ACHN (cell line): ENCODE results near the gene FOXP2.
A peak's percentile ranks its signal among the peaks of the same experiment; 100 is the strongest.
"Not testable (repeated sequence)": the region's sequence is repeated elsewhere in the genome, so short reads cannot be mapped to it uniquely, and the experiment has no call there.

Experiments used
- DNase-seq: peaks from one replicate; pipeline ENCODE4 v3.0.0-alpha.2; 2015
- in situ Hi-C: cut with HindIII; loops from 2 replicates; pipeline ENCODE4 v1.10.0; 2017; ENCODE audit warnings: low sequenced_read_pairs, low pct_ligation_motif_present, low pct_unique_long_range_greater_than_20kb

The FOXP2 gene

GRCh38 chr7:114417290-114417689, 2.7 kb downstream of the FOXP2 start:
- no peak for DNase-seq
- in situ Hi-C loops: loop anchor here (25.0 kb wide), 2 partner anchors 245 to 330 kb away; no protein-coding TSS in a partner anchor

GRCh38 chr7:114418117-114418516, 3.5 kb downstream of the FOXP2 start:
- in situ Hi-C loops: loop anchor here (25.0 kb wide), 2 partner anchors 244 to 331 kb away; no protein-coding TSS in a partner anchor
- no peak for DNase-seq

GRCh38 chr7:114419441-114420272, 5.0 kb downstream of the FOXP2 start:
- DNase-seq: no peak
- in situ Hi-C loops: loop anchor here (25.0 kb wide), 2 partner anchors 243 to 332 kb away; no protein-coding TSS in a partner anchor

DNA sequence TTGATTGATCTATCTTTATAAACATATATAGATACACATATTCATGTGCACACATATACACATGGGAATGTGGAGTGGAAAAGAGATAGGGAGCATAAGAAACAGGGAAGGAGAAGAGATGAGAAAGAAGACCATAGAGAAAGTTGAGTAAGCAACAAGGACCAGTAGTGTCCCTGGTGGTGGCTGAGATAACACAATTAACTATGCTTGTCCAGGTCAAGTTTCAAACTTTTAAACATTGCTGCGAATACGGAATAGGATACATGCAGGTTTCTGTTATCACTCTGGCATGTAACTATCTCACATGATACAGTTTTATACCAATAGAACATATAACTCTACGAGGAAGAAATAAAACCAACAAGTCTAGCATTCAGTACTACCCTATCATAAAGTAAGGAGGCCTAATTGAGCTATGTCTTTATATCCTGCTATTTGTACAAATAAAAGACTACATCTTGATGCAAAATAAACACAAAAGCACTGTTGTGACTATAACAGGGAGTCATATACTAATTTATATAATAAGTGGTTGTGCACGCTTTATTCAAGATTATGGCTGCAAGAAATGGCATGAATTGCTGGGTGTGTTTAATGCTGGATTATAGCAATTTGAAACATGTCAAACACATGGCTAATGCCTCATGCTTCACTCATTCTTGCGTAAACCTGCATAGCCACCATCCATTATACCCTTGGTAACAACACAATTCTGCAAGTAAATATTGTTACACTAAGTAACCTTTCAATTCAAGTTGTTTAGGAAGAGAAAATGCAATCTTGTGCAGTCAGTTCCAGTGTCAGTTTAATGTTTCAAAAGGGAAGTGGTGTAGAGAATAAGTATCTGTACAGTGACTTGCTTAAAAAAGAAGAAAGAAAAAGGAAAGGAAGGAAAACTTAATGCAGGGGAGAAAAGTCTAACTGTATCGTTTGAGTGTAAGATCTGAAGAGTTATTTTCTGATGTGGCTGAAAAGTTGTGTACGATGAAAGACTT, 8.2 kb downstream of the FOXP2 start:
- DNase-seq: peak; percentile 29
- in situ Hi-C loops: loop anchor here (25.0 kb wide), 2 partner anchors 239 to 336 kb away; no protein-coding TSS in a partner anchor

DNA sequence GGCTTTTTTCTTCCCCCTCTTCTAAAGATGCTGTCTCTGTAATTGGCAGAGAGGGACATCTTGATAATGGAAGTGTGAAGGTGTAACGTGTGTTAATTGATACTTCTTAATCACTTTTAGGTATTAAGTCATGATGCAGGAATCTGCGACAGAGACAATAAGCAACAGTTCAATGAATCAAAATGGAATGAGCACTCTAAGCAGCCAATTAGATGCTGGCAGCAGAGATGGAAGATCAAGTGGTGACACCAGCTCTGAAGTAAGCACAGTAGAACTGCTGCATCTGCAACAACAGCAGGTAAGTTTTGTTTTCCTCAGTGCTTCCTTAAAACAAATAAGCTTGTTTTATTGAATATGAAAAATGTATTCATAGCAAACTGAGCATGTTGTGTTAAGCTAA, 11.8 kb downstream of the FOXP2 start:
- DNase-seq: no peak
- in situ Hi-C loops: no loop called here

- in situ Hi-C loops: no loop called here
- peak; percentile 61 for DNase-seq
Measured at GRCh38 chr7:114426824-114427223, 12.2 kb downstream of the FOXP2 start.

- in situ Hi-C loops: no loop called here
- DNase-seq: no peak
Measured at GRCh38 chr7:114428211-114428610, 13.6 kb downstream of the FOXP2 start.

DNA sequence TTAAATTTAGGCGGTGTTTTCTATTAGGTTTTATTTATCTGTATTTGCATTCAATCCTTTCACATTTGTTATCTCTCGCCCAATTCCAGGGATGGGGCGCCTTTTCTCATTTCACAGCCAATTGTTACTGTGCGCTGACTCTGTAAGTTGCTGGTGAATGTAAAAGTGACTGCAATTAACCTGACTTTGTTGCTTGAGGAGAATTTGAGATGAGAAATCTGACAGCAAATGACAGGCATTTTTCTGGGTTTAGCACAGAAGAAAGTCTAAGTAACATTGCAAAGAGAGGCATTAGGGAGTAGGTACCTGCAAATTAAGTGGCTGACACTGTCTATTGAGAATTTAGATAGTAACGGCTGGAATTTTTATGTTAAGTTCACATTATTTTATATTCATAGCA, 16.6 kb downstream of the FOXP2 start:
- in situ Hi-C loops: no loop called here
- DNase-seq: no peak

GRCh38 chr7:114432061-114432460, 17.4 kb downstream of the FOXP2 start:
- no peak for DNase-seq
- in situ Hi-C loops: no loop called here

DNA sequence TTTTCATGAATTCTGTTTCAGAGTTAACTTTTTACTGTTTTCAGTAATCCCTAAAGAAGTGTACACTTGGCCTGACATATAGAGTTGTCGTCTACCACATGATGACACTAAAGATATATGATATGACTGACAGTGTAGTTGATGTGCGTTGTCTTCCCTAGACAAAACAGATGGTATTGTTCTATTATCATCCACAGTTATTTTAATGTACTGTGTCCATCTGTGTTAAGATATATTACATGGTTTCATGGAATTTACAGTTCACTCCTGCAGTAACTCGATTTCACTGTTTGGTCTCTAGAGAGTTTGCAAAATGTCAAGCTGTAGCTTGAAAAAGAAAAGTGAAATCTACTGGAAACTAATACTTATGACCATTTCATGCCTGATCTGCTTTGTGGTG, 18.1 kb downstream of the FOXP2 start:
- in situ Hi-C loops: no loop called here
- no peak for DNase-seq

DNA sequence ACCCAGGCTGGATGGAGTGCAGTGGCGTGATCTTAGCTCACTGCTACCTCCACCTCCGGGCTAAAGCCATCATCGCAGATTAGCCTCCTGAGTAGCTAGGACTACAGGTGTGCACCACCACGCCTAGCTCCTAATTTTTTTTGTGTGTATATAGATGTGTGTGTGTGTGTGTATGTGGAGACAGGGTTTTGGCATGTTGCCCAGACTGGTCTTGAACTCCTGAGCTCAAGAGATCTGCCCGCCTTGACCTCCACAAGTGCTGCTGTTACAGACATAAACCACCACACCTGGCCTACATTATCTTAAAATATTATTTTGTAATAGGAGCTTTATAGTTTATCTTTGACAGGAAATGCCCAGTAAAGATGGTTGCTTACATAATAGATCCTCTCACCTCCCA, 25.0 kb downstream of the FOXP2 start:
- in situ Hi-C loops: no loop called here
- no peak for DNase-seq

GRCh38 chr7:114440927-114441326, 26.3 kb downstream of the FOXP2 start:
- in situ Hi-C loops, DNase-seq: not testable (repeated sequence)

DNA sequence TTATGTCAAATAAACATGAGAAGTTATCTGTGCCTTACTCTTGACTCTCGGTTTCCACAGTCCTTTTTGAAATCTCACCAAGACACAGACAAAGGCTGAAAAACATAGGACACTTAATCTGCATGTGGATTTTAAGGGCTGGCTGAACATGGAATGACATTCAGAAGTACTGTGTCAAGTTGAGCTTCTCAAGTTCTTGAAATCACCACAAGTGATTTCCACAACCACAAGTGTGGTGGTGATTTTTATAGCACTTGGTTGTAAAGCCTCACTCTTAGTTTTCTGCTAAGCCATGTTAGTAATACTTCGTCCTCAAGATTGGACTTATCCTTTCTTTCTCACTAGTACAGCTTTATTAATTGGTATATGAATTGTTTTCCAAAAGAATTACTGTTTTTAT, 29.6 kb downstream of the FOXP2 start:
- no peak for DNase-seq
- in situ Hi-C loops: no loop called here

DNA sequence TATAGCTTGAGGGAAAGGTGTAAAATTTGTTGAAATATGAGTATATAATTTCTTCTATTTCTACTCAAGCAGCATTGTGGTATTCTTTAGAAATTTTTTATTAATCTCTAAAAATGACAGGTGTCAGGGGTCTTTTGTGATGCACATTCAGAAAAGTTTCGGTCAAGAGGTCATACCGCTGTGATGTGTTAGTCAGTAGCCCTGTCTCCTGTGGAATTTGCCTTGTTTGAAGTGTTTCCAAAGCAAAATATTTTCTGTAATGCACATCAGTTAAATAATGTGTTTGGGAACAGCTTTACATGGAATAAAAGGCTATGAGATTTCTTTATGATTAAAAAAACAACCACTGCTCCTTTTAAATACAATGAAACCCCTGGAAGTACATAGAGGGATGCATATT, 35.8 kb downstream of the FOXP2 start:
- DNase-seq: no peak
- in situ Hi-C loops: no loop called here

DNA sequence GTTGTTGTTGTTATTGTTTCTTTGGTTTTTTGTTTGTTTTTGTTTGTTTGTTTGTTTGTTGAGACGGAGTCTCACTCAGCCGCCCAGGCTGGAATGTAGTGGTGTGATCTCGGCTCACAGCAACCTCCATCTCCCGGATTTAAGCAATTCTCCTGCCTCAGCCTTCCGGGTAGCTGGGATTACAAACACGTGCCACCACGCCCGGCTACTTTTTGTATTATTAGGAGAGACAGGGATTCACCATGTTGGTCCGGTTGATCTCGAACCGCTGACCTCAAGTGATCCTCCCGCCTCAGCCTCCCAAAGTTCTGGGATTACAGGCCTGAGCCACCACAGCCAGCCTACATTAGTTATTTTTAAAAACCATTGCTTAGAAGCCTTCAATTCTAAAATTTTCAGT, 45.0 kb downstream of the FOXP2 start:
- in situ Hi-C loops: no loop called here
- no peak for DNase-seq

DNA sequence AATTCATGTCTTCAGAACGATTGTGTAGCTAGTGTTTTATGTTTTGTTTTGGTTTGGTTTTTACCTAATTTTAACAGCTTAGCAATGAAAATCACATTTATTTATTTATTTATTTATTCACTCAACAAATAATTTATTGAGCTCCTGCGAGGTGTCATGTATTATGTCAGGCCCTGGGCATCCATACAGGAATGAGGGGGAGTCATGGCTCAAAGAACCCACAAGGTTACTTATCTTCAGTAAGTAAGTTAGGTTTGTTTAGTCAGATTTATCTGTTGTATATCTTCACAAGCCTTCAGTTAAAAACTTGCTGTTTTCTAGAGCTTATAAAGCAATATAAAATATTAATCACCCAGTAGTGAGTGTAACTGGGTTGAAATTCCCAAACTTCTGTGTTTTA, 45.4 kb downstream of the FOXP2 start:
- in situ Hi-C loops: no loop called here
- DNase-seq: no peak

DNA sequence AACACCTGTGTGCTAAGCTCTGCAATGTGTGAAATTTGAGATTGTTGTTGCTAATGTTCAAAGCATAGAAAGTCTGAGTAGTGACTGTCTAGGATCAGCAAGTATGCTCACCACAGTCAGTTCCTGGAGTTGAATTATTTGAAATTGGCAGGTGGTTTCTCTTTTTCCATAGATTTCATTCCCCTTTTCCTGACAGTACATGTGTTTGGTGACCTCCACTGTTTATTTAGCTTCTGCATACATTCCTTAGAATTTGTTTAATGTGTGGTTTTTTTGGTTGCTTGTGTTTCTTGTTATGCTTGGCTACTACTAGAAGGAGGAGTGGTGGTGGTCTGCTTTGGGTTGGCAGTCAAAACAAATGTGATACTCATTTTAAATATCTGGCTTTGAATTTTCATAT, 52.3 kb downstream of the FOXP2 start:
- no peak for DNase-seq
- in situ Hi-C loops: no loop called here

DNA sequence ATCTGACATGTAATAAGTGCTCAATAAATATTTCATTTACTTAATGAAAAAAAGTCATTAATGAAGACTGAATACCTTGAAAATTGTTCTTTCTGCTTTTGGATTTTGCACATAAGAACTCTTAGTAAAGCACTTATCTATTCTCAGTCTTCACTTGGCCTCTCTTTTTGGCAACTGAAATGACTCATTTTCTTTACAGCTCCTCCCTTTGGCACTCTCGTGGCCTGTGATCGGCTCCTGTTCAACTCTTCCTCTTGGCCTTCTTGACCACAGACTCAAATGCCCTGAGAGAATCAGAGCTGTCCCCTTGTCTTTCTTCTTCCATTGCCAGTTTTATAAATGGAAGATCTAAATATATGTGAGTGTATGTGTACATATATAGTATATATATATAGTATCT, 54.2 kb downstream of the FOXP2 start:
- in situ Hi-C loops: no loop called here
- DNase-seq: no peak

GRCh38 chr7:114472896-114473512, 58.4 kb downstream of the FOXP2 start:
- no peak for DNase-seq
- in situ Hi-C loops: no loop called here
